HG02623 (cell line): ENCODE measurements around the gene ING5.
"Not testable (repeated sequence)": the region's sequence is repeated elsewhere in the genome, so short reads cannot be mapped to it uniquely, and the experiment has no call there.

Experiments used
- ATAC-seq: cut with Tn5 transposase; IDR thresholded peaks from one replicate; pipeline ENCODE4 v1.9.1; 2021; ENCODE audit warnings: moderate library complexity; ENCODE audit not compliant: unreplicated experiment

The ING5 gene

DNA sequence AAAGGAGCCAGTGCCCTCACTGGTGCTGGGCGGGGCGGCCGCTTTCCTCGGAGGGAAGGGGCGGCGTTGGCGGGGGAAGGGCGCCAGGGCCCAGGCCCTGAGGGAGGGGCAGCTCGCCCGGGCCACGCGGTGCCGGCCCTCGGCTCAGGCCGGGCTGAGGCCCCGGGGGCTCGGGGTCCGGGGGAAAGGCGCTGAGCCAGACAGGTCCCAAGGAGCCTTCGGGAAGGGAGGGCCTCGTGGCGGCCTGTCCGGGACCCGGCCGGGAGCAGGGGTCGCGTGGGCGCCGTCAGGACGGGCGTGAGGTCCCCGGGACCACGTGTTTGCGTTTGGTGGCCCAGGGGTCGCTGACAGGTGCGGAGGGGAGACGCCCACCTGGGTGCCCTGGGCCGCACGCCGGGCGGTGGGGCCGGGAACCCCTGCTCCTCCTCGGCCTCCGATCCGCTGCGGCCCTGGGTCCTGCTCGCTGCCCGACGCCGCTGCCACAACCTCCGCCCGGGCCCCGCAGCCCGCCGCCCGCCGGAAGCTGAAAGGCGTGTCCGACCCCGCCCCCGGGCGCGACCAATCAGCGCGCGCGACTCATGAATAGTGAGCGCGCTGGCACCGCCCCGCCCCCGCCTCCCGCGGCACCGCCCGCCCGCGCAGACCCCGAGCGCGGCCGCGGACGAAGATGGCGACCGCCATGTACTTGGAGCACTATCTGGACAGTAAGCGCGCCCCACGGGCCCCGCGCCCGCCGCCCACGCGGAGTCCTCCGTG, at the start of gene ING5:
Gene ING5 (plus strand): TSS at position 641 of the 756 bp plus-strand sequence. CDS start 27 bp downstream, at position 668.
- ATAC-seq: peak; percentile 57

DNA sequence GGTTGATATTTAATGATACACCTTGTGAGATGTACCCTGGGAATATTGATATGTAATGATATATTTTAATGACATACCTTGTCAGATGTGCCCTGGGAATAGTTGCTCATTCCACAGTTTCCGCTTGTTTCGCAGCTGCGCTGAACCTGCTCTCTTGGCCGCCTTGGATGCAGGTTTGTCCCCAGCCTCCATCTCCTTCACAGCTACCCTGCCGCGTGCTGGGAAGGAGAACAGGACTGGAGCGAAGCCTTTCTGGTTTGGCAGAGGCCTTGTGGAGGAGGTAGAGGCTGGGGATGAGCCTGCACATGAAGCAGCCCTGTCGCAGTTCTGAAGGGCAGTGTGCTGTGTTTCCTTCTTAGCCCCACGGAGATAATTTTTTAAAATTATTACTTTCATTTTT, 49.7 kb upstream of the ING5 start:
- ATAC-seq: no peak

DNA sequence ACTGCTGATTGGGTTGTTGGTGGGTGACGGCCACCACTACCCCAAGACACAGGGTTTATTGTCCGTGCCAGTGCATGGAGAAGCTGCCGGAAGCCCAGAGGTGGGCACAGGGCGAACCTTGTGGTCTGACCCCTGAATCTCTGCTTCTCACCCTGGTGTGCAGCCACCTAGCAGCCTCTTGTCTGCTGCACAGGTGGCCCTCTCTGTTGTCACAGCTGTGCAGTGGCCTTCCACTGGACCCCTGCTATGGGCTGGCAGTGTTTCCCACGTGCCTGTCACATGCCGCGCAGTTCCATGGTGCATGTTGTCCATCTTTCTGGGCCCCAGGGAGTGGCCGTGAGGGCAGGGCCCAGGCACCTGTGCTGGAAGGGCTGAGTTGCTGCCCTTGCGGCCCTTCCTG, 49.1 kb upstream of the ING5 start:
- ATAC-seq: no peak

DNA sequence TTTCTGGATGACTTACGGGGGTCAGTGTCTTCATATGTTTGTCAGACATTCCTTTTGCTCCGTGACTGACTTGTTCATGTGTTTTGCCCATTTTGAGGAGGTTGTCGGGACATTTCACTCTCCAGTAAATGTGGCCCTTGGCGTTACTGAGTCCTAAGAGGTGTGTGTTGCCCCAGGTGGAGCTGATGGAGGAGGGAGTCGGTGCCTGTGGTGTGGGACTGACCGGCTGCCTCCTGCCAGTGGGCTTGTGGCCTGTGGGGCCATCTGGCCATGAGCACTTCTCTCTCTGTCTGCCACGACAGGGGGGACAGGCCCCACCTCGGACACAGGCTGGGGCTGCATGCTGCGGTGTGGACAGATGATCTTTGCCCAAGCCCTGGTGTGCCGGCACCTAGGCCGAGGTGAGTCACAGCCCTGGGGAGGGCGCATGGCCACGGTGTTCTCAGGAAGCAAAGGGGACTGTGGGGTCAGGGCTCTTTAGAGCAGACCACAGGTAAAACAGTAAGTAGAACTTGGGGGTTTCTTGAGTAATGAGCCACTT, 48.6 kb upstream of the ING5 start:
- ATAC-seq: no peak

DNA sequence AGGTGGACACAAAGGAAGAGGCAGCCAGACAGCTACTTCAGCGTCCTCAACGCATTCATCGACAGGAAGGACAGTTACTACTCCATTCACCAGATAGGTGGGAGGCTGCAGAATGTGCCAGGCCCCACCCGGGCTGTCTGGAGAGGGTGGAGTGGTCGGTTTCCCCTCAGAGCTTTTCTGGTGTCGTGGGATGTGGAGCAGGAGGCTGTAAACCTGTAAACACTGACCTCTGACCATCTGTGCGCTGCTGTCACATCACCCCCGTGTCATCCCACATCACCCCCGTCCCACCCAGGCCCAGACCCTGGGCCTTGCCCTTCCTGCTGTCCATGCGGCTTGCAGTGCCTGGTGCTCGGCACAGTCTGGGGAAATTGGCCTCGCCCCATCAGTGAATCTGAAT, 47.3 kb upstream of the ING5 start:
- ATAC-seq: no peak

DNA sequence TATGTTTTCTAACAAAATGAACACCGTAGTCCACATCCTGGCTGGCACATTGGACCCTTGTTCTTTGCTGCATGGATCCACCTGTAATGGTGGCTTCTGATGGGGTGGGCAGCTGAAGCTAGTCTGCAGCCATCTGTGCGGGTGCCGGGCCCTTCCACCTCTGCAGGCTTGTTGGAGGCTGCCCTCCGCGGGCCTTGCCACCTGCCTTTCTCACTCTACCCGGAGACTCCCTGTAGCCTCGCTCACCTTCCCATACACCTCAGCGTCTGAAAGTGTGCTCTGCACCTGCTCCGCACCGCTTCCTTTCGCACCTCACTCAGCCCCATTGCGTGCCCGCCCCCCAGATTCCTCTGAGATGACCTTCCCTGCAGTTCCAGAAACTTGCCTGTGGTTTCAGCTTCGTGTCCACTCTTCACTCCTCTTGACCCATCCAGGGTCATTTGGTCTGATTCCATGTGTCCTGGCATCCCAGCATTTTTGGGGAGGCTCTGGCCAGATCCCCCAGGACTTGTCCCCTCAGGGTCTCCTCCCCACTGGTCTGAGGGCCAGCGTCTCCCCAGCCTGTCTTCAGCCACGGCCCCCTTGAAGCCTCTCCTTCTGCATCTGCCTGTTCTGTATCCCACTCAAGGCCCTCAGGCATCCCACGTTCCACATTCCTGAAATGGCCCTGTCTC, 46.2 kb upstream of the ING5 start:
- no peak for ATAC-seq

DNA sequence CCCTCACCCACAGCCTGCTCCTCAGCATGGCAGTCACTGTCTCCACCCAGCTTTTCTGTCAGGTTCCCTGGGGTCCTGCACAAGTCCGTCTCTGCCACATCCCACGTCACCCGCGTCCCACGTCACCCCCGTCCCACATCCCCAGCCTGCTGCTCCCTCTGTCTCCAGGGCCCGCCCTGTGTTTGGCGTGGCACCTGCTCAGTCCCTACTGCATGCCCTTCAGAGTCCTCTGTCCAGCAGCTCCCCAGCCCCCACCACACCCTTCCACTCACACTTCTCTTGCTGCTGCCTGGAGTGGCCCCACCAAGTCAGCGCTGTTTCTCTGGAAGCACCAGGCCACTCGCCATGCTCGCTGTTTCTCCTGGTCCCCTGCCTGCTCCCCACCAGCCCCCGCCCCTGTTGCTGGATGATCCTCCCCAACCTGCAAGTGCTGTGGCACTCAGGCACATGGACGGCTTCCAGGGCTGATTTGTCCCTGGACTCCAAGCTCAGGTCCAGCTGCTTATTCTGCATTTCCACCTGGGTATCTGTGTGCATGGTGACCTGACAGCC, 45.6 kb upstream of the ING5 start:
- no peak for ATAC-seq

DNA sequence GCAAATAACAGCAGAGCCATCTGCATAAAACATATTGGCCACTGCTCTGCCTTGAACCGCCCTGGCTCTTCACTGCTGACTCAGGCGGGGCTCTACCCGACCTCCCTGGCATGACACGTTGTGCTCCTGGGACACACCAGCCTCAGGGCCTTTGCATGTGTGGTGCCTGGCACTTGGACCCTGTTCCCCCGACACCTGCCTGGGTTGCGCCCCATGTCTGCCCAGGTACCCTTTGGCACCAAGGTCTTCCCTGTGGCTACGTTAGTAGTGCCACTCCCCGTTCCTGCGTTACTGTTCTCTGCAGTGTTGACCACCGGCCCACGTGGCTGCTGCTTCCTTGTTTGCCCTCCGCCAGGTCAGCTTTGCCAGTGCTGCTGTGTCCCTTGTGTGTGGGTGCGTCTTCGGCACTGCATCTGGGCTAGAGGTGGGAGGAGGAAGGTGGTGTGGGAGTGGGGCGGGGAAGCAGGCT, 44.0 kb upstream of the ING5 start:
- no peak for ATAC-seq

DNA sequence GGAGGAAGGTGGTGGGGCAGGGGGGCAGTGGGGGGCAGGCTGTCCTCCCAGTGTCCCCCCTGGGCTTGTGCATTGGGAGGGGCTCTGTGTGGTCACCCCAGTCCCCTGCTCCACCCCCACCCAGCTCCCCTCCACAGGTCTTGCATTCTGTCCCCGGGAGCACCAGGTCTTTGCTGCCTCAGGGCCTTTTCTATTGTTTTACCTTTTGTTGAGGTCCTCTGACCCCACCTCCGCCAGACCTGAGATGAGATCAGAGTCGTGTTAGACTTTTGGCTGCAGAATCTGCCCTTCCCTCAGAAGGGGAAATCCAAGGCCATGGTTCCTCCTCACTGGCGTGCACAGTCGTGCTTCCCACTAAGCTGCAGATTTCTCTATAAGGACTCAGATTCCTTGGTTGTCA, 43.5 kb upstream of the ING5 start:
- no peak for ATAC-seq

DNA sequence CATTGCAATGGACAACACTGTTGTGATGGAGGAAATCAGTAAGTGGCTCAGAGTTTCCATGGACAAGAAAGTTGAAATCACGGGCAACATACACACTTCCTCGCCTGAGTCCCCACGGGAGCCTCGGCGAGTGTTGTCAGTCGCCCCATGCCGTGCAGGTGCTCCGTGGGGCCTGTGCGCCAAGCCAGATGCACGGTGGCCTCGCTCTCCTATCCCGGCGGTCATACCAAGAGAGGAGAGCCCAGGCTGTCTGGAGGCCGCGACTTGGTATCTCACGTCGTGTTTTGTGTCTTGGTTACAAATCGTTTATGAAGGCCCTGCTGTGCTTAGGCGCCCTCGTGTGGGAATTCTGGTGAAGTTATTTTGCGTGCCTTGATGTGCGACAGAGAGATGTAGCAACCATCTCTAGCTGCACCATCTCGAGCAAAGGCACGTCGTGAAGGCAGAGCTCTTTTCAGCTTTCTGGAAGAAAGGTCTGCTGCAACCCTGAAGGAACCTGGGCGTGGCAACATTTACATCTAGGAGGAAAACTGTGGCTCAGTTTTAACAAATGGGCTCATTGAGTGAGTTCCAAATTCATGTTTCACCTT, 42.6 kb upstream of the ING5 start:
- ATAC-seq: no peak

DNA sequence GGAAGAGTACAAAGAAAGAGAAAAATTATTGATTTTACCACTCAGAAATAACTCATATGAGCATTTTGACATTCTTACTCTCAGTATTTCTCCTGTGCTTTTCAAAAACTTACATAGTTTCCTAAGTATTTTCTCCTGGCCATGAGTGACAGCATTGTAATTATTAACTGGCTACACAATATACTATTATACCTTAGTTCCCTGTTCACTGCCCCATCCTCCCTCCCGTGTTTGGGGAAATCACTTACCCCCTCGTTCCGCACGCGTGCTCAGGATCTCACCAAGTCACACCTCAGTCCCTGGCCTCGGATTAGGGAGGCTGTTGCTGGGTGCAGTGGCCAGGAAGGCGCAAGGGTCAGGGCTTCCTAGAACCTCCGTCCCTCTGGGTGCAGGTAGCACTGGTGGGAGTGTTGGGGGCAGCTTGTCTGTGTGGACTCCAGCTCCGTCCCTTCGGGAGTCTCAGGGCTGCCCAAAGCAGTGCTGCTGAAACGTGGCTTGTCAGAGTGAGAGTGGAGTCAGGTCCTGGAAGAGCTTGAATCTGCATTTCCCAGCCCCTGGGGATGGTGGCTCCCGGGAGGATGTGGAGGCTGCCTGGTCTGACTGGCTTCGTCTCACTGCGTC, 41.1 kb upstream of the ING5 start:
- no peak for ATAC-seq

DNA sequence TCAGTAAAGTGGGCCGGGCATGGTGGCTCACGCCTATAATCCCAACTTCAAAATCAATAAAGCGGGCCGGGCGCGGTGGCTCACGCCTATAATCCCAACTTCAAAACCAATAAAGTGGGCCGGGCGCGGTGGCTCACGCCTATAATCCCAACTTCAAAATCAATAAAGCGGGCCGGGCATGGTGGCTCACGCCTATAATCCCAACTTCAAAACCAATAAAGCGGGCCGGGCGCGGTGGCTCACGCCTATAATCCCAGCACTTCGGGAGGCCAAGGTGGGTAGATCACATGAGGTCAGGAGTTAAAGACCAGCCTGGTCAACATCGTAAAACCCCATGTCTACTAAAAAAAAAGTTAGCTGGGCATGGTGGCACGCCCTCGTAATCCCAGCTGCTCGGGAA, 39.1 kb upstream of the ING5 start:
- ATAC-seq: not testable (repeated sequence)

DNA sequence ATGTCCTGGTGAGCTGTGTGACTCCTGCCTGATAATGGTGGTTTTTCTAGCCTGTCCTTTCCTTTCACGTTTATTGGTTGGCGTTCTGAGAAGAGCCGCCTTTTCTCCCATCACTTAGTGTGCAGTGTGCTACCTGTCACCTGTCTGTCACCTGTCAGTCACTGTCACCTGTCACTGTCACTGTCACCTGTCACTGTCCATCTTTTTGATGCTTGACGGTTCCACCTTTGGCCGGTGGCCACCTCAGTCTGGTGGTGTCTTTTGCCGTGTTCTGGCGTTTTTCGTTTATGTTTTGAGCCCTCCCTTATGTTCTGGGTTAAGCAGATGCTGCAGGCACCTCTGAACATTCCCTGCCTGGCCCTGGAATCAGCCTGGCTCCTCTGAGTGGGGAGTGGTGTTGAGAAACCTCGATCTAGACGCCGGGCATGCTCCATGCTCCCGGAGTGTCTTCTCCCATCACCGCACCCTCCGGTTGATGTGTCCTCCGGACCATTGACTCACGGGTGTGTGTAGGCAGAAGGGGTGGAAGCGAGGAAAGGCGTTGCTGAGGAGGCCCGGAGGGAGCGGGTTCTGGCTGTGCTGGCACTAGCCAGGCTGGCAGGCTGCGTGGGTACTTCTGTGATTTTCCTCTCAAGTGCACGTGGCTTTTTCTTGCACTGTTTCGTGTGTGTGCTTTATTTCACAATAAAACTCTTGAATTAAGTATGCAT, 36.0 kb upstream of the ING5 start:
- ATAC-seq: no peak

DNA sequence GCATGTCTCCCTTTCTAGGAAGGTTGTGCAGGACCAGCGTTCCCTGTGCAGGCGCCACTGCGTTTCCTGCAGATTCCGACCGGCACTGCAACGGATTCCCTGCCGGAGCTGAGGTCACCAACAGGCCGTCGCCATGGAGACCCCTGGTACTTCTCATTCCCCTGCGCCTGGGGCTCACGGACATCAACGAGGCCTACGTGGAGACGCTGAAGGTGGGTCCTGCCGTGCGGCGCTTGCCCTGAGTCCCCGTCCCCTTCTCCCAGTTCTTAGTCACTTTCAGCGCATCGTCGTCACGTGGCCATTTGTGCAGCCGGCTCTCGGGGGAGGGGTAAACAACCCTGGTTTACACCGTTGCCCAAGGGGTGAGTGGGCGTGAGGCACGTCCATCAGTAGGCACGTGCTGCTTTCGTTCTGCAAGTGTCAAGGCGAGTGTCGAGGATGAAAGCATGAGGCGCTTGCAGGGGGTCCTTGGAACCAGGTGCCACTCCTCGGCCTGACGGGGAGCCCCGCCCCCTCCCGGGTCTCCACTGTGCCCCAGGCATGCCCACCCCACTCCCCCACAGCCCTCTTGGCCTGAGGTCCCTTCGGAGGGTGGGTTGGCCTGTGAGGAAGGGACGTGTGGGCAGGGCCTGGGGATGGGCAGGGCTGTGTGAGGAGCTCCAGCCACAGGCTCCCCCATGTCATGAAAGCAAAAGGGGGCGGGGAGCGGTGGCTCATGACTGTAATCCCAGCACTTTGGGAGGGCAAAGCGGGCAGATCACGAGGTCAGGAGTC, 35.0 kb upstream of the ING5 start:
- ATAC-seq: no peak

DNA sequence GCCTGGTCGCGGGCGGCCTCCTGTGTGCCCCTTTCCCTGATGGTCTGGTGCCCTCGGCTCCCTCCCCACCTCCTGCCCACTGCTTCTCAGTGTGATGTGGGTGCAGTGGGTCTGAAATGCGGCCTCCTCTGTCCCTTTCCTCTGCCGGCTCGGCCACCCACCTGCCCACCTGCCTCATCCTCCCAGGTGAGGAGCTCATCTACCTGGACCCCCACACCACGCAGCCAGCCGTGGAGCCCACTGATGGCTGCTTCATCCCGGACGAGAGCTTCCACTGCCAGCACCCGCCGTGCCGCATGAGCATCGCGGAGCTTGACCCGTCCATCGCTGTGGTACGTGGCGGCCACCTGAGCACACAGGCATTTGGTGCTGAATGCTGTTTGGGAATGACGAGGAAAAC, 33.5 kb upstream of the ING5 start:
- ATAC-seq: no peak

DNA sequence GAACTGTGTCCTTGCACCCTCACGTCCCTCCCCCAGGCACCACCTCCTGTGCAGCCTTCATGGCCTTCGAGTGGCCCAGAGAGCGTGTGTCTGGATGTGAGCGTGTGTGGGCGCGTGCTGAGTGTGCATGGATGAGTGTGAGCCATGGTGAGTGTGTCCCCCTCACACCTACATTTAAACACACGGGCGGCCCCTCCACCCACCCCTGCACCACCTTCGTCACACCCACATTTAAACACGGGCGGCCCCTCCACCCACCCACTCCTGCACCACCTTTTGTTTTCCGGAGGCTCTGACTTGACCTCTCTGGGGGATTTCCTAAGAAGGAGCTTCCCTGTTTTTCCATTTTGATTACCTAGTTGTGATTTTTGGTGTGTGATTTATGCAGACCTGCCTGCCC, 33.0 kb upstream of the ING5 start:
- no peak for ATAC-seq

DNA sequence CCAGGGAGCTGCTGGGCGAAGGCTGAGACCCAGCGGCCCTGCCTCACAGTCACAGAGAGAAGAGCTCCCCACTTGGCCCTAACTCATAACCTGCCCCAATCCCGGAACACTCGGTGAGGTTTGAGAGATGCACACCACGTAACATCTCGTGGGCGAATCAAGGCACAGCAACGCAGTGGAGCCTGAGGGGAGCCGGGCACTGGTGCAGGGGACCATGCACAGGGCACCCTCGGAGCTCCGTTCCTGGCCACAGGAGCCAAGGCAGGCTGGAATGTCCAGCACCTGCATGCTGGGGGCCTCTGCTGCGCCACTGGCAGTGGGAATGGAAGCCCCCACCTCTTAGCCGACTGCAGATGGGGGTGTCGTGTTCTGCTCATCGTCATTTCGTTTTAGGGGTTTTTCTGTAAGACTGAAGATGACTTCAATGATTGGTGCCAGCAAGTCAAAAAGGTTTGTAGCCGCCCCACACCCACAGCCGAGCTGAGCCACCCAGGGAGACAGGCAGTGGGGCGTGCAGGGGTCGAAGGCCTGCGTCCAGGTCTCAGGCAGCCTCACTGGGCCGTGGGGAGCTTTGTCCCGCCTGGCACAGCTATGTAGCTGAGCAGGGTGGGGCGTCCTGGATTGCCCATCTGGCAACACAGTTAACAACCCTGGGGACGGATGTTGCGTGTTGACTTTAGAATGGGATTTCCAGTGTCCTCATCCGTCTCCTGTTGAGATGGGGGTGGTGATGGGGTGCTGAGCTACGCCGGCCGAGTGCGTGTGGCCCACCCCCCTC, 31.3 kb upstream of the ING5 start:
- no peak for ATAC-seq

DNA sequence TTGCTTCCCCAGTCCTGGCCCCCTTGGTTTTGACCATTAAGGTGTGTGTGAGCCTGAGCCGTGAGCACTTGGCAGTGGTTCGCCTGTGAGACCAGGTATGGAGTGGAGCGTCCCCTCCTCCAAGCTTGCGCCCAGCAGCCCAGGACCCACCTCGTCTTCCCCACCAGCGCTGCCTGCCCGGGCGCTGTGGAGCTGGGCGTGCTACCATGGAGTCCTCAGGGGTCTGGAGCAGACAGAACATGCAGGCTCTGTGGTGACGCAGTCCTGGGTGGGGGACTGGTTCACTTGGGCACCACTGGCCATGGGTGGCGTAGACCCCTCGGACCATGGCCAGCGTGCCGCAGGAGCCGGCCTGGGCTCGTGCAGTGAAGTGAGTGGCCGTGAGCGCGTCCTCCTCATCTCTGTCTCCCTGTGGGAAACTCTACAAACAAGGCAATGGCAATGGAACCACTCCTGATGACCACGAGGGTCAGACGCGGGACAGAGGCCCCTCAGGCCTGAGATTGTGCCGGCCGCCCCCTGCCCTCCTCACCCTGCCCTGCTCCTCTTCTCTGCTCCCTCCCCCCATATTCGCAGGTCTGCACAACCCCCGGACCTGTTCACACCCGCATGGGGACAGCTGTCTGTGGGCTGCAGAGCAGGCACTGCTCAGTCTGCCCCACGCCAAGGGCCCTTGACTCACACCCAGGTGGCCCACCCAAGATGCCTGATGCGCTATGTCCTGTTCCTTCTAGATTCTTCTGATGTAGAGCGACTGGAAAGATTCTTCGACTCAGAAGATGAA, 30.2 kb upstream of the ING5 start:
- ATAC-seq: no peak
